HG03108 (cell line): ENCODE measurements around the gene FXYD3.

Source experiments
- ATAC-seq: cut with Tn5 transposase; IDR thresholded peaks from one replicate; pipeline ENCODE4 v1.9.1; 2021; ENCODE audit warnings: moderate library complexity; ENCODE audit not compliant: unreplicated experiment

FXYD3 gene

DNA sequence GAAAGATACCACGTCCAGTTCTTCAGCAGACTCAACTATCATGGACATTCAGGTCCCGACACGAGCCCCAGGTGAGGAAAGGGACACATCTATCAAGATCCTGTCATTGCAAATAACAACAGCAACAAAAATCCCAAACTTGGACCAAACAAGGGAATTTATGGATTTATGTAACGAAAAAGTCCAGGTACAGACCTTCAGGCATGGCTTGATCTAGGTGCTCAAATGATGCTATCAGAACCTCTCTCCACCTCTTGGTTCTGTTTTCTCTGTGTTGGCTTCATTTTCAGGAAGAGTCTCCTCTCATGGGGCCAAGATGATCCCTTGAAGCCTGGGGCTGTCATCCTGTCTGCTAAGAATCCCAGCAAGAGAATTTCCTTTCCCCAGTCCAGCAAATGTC lies 41.8 kb downstream of the FXYD3 start:
- no peak for ATAC-seq

DNA sequence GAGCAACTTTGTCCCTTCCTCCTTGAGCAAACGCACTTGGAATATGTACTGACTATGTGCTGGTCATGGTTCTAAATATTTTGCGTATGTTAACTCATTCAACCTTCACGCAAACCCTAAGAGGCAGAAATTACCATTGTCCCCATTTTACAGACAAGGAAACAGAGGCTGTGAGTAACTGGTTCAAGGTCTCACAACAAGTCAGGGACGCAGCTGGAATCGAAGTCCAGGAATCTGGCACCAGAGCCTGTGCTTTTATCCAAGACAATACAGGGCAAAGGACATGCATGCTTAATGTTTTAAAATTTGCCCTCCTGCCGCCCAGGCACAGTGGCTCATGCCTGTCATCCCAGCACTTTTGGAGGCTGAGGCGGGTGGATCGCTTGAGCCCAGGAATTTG lies 44.0 kb downstream of the FXYD3 start:
- ATAC-seq = no peak

DNA sequence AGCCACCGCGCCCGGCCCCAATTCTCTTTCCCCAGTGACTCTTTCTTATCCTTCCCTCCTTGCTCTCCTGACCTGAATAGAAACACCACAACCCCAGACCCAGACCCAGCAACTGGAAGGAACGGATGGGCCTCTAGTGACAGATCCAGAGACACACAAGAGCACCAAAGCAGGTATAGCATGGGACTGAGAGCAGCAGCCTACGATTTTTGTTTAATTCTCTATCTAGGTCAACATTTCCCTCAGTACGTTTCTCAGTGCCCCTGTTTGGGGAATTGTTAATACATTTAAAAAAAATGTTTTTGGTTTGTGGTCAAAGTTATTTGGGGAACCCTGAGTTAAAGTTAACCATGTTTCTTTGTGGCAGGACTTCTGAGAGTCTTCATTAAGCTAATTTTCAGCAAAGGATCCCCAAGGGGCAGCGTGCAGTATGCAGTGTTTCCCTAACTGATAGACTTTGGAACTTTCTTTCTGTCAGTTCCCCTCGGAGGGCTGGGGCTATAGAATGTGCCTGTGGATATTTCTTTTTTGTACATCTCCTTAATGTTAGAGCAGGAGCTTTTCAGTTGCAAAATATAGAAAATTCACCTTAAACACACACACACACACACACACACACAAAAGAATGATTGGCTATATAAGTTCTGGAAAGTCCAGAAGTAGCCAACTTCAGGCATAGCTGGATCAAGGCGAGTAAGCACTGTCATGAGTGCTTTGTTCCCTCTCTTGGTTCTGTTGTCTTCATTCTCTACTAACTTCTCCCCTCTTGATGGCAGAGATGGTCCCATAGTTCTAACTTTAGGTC lies 45.2 kb downstream of the FXYD3 start:
- no peak for ATAC-seq

DNA sequence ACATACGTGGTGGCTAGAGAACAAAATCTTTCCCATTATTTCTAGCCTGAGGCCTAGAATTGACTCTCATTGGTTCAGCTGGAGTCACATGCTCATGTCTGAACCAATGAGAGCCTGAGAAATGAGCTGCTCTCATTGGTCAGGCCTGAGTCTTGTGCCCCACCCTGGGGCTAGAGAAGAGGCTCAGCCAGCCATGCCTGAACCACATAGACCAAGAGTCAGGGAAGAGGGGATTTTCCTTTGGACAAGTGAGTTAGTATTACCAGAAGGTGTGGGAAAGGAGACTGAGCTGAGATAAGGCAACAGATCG lies 45.8 kb downstream of the FXYD3 start:
- ATAC-seq = no peak

DNA sequence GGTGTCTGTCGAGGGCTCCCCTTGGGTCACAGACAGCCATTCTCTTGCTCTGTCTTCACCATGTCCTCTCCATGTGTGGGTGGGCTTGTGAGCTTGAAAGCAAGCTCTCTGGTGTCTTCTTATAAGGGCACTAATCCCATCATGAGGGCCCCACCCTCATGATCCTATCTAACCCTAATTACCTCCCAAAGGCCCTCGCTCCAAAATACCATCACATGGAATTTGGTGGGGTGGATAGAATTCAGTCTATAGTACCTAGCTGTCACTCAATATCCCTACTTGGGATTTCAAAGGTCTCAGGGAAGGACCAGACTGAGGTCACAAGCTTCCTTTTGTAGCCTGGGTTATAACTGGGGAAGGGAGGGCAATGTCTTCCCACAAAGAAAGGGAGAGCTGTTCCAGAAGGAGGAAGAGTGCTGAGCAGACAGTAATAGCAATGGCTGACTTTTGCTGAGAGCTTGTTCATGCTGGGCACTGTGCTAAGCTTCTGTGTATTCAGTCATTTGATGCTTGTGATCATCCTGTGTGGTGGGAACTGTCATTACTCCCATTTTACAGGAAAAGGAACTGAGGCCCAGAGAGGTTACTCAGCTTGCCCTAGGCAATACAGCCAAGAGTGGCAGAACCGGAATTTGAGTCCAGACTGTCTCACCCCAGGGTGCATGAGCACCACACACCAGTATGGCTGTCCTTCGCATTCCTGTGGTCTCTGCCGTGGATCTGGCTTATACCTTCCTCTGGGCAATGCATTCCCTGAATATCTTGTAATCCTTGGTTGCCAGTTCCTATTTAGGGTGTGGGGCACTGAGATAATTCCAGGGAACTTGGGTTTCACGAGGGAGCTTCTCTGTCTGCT lies 47.1 kb downstream of the FXYD3 start:
- ATAC-seq = no peak

DNA sequence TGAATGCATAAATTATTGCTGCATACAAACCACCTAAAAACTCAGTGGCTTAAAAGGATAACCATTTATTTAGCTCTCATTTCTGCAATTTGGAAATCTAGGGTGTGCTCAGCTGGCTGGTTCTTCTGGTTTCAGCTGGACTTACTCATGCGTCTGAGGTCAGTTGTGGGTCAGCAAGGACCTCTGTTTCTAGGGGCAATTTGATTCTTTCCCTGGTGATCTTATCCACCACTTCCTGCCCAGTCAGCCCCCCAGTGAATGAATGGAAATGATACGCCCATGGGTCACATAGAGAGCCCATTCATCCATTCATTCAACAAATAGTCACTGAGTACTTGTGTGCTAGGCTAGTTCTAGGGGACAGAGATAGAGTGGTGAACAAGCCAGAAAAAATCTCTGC lies 48.8 kb downstream of the FXYD3 start:
- no peak for ATAC-seq

DNA sequence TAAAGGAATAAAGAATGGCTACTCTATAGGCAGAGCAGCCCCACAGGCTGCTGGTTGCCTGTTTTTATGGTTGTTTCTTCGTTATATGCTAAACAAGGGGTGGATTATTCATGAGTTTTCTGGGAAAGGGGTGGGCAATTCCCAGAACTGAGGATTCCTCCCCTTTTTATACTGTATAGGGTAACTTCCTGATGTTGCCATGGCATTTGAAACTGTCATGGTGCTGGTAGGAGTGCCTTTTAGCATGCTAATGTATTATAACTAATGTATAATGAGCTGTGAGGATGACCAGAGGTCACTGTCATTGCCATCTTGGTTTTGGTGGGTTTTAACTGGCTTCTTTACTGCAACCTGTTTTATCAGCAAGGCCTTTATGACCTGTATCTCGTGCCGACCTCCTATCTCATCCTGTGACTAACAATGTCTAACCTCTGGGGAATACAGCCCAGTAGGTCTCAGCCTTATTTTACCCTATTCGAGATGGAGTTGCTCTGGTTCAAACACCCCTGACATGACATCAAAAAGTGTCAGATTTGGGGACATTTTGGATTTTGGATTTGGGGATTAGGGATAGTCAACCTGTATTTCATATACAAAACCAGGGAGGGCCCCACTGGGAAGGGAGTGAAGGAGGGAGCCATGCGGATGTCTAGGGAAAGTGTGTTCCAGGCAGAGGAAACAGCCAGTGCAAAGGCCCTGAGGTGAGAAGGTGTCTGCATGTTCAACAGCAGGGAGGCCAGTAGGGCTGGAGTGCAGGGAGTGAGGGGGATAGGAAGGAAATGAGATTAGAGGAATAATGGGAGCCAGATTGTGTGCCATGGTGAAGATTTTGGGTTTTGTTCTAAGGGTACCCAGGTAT lies 49.8 kb downstream of the FXYD3 start:
- no peak for ATAC-seq

DNA sequence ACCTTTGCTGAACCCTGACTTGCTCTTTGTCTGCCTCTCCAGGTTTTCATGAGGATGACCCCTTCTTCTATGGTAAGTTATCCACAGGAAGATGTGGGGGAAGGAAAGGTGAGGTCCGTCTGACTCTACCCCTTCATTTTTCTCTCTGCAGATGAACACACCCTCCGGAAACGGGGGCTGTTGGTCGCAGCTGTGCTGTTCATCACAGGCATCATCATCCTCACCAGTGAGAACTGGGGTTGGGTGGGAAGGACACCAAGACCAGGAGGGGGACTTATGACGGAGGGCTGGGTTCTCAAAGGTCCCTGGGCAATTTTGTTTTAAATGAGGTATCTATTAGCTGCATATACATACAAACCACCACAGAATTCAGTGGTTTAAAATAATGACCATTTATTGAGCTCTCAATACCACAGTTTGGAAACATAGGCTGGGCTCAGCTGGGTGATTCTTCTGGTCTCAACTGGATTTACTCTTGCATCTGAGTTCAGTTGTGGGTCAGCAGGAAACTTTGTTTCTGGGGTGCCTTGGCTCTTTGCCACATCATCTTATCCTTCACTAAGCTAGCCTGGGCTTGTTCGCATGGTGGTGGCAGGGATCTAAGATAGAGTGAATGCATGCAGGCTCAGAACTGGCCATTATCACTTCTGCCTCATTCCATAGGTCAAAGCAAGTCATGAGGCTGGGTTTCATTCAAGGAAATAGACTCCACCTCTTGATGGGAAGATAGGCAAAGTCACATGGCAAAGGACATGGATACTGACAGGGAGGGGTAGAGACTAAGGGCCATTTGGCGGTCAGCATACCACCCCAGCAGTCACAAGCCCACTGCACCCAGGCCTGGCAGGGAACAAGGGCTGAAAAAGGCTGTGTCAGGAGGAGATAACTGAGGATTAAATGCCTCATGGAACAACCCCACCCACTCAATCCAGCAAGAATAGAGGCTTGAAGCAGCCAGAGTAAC lies 50.8 kb downstream of the FXYD3 start:
- ATAC-seq = no peak

DNA sequence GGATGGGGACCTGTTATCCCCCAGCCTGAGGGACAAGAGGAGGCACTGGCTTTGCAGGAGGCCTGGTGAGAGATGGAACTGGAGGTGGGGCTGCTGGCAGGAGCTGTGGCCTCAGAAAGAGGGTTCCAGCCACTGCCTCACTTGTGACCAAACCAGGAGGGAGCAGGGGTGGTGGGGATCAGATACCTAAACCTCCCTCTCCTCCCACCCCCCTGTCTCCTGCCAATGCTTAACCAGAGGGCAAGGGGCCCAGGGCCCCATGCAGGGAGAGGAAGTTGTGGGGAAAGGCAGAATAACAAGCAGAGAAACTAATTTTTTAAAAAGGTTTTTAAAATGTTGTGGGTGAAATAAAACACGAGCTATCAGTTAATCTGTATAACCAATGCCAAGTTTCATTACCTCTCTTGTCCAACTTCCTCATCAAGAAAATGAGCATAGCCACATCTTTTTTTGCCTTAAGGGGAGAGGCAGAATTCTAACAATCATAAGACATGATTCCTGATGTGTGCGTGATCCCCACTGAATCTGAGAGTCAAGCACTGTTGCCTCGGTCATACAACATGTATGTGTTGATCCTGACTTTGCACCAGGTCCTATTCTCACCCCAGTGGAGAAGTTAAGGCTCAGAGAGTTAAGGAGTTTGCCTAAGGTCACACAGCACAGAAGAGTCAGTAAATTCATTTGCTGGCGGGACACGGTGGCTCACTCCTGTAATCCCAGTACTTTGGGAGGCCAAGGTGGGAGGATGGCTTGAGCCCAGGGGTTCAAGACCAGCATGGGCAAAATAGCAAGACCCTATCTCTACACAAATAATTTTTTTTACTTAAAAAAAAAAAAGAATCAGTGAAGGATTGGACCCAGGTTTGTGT lies 51.9 kb downstream of the FXYD3 start:
- ATAC-seq = no peak

DNA sequence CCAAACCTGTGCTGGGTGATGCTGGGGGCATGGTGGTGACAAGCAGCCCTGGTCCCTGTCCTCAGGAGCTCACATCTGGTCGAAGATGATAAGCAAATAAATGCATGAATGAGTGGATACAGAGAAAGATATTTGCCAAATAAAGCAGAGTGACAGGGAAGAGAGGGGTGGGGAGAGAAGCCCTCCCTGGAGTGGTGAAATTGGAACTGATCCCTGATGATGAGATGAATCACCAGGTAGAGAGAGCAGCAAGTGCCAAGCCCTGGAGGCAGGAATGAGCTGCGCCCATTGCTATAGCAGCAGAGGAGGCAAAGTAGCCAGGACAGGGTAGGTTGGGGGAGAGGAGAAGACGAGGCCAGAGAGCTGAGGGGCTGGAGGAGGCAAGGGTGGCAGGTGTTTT lies 52.6 kb downstream of the FXYD3 start:
- no peak for ATAC-seq

DNA sequence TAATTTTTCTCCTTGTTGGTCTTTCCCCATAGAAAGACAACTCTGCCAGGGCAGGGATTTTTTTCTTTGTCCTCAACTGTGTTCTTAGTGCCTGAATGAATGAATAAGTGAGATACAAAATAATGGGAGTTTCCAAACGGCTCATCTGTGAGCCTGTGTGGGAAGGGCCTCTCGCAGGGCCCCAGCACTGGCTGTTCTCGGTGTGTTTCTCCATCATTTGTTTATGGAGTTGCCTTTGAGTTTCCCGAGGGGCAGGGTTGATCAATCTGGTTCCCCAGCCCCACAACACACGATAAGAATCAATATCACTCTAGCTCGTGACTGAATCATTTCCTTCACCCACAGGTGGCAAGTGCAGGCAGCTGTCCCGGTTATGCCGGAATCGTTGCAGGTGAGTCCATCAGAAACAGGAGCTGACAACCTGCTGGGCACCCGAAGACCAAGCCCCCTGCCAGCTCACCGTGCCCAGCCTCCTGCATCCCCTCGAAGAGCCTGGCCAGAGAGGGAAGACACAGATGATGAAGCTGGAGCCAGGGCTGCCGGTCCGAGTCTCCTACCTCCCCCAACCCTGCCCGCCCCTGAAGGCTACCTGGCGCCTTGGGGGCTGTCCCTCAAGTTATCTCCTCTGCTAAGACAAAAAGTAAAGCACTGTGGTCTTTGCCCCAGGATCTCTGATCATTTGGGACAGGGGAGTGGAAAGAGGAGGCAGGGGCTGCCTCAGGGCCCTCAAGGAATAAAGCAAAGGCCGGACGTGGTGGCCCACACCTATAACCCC lies 53.8 kb downstream of the FXYD3 start:
- ATAC-seq = no peak

DNA sequence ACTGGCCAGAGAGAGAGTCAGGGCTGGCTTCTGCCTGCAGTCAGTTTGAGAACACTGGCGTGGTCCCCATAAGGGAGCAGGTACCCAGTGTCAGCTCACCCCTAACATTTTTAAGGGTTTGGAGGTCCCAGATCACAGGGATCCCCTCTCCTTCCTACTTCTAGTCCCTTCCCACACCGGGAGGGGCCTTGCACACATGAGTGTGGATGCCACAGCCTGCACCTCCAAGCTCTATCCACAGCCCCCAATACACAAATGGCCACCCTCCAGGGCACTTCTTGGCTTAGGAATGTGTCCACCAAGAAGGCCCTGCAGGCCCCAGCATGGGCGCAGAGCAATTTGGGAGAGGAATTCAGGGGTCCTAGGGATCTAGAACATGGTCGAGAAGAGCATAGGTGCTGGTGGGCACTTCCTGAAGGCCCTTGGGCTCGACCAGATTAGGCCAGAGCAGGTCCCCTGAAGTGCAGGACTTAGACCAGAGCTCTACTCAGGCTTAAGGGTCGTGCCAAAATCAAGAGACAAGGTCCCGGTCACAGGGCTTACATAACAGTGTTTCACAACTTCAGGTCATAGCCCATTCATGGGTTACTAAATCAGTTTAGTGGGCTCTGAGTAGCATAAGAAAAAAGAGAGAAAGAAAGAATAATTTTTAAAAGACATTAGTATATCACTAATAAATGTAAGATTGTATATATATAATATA lies 54.9 kb downstream of the FXYD3 start:
- ATAC-seq = no peak

DNA sequence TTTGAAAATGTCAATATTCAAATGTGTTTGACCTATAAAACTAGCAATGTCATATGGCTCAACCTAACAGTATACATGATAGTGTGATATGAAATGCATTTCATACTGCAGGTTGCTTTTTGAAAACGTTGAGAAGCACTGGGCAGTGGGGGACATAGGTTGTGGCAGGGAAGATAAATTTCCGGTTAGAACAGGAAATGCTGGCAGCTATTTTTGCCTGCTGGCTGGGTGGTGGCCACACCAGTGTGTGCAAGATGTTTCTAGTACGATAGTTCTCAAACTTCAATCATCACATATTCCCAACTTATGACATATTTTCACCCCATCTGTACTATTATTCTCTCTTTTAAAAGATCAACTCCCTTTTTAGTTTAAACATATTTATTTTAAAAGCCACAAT lies 56.1 kb downstream of the FXYD3 start:
- ATAC-seq = no peak
